LoVo (cell line): Measurements from ENCODE around the gene CLCNKB.
"Not testable (repeated sequence)": the region's sequence is repeated elsewhere in the genome, so short reads cannot be mapped to it uniquely, and the experiment has no call there.

Experiments used
- DNase-seq: peaks from one replicate; pipeline ENCODE4 v3.0.0-alpha.2; 2016; ENCODE audit warnings: low spot score

Gene CLCNKB

GRCh38 chr1:16015491-16015890, 28.1 kb upstream of the CLCNKB start:
- DNase-seq = no peak

GRCh38 chr1:16015960-16016901, 27.4 kb upstream of the CLCNKB start:
- no peak for DNase-seq

GRCh38 chr1:16017076-16017460, 26.5 kb upstream of the CLCNKB start:
- no peak for DNase-seq

- DNase-seq = no peak
Observed at GRCh38 chr1:16017461-16018303, 25.9 kb upstream of the CLCNKB start, which contains the start of gene HSPB7. TSS of gene HSPB7 (minus strand) at chr1:16018043. CDS start at chr1:16017963, 80 bp downstream.

GRCh38 chr1:16018308-16018707, 25.3 kb upstream of the CLCNKB start:
- no peak for DNase-seq

GRCh38 chr1:16018749-16019643, 24.6 kb upstream of the CLCNKB start:
- DNase-seq = no peak

- DNase-seq = no peak
Observed at GRCh38 chr1:16019644-16020277, 23.8 kb upstream of the CLCNKB start.

- no peak for DNase-seq
Observed at GRCh38 chr1:16020325-16020724, 23.3 kb upstream of the CLCNKB start.

GRCh38 chr1:16020878-16021277, 22.7 kb upstream of the CLCNKB start:
- not testable (repeated sequence) for DNase-seq

GRCh38 chr1:16021681-16022080, 21.9 kb upstream of the CLCNKB start, which contains the start of gene CLCNKA:
TSS of gene CLCNKA (plus strand) at chr1:16022036. CDS start at chr1:16022620, 584 bp downstream.
- no peak for DNase-seq

- no peak for DNase-seq
Observed at GRCh38 chr1:16022393-16022792, 21.2 kb upstream of the CLCNKB start.

GRCh38 chr1:16023050-16023653, 20.4 kb upstream of the CLCNKB start:
- DNase-seq = no peak

GRCh38 chr1:16026302-16026701, 17.3 kb upstream of the CLCNKB start:
- DNase-seq = not testable (repeated sequence)

GRCh38 chr1:16026723-16027484, 16.7 kb upstream of the CLCNKB start:
- no peak for DNase-seq

- no peak for DNase-seq
Observed at GRCh38 chr1:16028237-16029002, 15.2 kb upstream of the CLCNKB start.

GRCh38 chr1:16029003-16029268, 14.6 kb upstream of the CLCNKB start:
- not testable (repeated sequence) for DNase-seq

- no peak for DNase-seq
Observed at GRCh38 chr1:16029288-16029687, 14.3 kb upstream of the CLCNKB start.

- no peak for DNase-seq
Observed at GRCh38 chr1:16031551-16031950, 12.0 kb upstream of the CLCNKB start.

GRCh38 chr1:16032388-16033102, 11.0 kb upstream of the CLCNKB start:
- DNase-seq = peak; percentile 62
